HG02885 (cell line): Measurements from ENCODE around the gene PBXIP1.
A peak's percentile ranks its signal among the peaks of the same experiment; 100 is the strongest.

Experiments used
- ATAC-seq: cut with Tn5 transposase; IDR thresholded peaks from one replicate; pipeline ENCODE4 v1.9.1; 2021; ENCODE audit warnings: mild to moderate bottlenecking; ENCODE audit not compliant: unreplicated experiment, poor library complexity

The PBXIP1 gene

DNA sequence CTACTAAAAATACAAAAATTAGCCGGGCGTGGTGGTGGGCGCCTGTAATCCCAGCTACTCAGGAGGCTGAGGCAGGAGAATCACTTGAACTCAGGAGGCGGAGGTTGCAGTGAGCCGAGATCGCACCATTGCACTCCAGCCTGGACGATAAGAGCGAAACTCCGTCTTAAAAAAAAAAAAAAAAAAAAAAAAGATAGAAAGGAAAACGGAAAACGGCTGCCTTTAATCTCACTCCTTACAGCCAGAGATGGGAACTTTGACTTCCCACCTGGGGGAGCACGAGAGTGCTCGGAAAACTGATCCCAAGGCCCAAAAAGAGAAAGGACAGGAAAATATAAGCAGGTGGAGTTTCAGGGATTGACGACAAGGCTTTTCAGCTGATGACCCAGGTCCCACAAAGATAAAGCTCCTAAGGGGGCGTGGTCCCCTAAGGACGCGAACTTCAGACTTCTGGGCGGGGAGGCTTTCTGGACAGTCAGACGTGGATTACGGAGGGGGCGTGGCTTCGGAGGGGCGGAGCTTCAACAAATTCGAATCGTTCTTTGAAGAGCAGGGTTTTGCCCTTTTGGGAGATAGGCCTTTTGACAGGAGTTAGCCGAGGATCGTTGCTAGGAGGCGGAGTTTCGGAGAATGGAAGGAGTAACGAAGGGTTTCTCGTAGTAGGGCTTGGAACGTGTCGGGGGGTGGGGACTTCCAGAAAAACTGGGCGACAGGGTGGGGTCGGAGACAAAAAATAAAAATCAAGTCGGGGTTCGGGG is 17.6 kb upstream of the PBXIP1 start:
- ATAC-seq = peak; percentile 15

DNA sequence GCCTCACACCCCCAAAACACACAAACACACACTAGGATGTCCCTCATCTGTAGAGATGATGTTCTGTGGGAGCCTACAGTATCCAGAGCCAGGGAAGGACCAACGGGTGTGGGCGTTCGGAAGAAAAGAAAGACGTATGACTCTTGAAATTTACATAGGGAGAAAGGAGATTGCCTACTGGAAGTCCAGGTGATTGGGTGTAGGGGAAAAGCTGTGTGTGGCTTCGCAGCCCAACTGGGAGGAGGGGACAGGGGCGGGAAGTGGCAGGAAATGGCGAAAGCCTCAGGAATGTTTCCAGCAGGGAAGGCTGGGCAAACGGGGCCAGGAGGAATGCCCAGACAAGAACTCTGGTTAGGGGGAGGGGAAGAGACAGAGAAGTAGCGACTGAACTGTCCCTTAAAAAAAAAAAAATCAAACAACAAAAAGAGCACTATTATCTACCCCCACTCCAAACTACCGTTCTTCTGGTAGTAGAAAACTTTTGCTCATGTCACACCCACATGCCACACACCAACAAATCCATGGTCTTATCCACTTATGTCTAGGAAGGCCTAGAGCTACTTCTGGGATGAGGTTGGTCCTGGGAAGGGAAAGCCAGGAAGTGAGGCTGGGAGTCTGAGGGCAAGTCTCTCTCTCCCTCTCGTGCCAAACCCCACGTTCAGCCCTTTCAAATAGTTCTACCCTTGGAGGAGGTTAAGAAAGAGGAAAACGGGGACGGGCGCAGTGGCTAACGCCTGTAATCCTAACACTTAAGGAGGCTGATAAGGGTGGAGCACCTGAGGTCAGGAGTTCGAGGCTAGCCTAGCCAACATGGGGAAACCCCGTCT is 16.8 kb upstream of the PBXIP1 start:
- no peak for ATAC-seq

DNA sequence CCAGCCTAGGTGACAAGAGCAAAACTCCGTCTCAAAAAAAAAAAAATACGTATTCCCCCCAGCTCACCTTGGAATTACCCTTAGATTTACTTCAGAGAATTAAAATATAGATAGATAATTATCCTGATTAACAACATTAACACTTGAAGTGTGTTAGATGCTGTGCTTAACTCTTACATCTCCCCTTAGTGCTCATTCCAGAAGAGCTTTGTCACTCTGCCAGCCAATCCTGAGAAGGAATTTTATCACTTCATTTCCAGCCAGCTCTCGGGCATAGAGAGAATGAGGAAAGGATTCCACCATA is 16.3 kb upstream of the PBXIP1 start:
- ATAC-seq = no peak

DNA sequence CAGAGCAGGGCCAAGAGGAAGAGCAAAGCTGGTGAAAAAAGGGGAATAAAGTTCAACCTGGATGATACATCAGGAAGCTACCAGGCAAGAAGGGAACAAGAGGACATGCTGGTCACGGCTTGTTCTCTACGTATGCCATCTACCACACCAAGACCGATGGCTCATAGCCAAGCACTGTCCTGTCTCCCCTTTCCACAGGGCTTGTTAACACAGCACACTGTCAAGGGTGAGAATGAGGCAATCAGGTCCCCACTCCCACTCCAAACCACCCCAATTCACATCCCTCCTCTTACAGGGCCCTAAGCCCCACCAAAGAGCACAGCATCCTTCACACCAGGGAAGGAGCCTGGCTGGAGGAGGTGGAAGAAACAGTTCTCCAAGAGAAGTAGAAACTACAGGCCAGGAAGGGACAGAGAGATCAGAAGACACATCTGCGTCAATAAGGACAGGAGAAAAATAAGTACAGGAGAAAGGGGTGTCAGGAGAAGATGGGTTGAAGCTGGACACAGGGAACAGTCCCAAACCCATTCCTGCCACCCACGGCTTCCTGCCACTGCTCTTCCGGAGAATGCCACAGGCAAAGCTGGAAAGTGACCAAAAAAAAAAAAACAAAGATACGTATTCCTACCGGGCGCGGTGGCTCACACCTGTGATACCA is 15.6 kb upstream of the PBXIP1 start:
- no peak for ATAC-seq

DNA sequence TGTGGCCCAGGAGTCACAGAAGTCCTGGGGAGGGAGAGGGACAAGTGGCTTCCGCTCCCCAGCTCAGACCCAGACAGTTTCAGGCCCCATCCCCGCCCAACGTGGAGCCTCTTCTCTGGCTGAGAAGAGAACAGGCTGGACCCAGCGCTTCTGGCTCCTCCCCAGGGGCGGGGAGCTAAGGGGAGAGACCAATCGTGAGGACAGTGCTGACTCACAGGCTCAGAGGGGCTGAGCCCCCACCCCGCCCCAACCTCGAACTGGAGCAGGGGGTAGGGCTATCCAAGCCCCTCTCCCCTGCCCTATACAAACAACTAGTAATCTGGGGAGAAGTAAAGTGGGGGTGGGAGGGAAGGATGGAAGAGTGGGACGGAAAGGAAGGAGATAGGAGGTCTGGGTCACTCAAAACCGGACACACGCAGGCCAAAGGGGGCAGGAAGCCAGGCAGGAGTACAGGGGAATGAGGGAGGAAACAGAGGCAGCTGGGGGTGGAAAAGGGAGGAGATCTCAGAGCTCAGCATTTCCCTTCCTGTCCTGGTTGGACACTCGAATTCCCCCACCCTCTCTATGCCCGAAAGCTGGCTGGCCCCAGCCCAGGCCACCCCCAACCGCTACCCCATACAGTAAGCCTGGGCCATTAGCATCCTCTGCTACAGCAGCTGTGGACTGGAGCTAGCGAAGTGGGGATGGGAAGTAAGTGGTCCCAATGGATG is 14.9 kb upstream of the PBXIP1 start, which contains the start of gene SHC1:
SHC1 (minus strand) TSS at position 117 of the 710 bp plus-strand sequence. CDS start 221 bp downstream, outside the sequence.
- ATAC-seq = no peak

DNA sequence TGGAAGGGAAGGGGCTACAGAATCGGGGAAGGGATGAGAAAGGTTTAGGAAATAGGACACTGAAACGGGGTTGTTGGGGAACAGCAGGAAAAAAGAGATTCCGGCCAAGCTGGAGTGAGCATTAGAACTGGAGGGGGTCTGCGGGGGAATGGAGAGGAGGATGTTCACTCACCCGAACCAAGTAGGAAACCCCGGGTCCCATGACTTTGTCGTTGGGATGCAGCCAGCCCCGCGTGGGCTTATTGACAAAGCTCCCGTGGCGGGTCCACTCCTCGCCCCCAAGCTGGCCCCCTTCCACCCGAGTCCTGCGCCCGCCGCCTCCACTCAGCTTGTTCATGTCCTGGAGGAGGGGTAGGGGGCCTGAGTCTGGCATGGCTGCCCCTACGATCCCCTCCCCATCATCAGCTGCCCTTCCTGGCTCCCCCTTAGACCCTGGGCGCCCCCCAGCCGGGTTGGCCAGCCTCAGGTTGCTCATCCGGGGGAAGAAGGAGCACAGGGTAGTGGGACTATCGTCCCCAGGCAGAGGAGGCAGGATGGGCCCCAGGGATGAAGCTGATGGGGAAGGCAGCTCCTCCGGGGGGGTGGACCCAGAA is 14.1 kb upstream of the PBXIP1 start:
- ATAC-seq = no peak

DNA sequence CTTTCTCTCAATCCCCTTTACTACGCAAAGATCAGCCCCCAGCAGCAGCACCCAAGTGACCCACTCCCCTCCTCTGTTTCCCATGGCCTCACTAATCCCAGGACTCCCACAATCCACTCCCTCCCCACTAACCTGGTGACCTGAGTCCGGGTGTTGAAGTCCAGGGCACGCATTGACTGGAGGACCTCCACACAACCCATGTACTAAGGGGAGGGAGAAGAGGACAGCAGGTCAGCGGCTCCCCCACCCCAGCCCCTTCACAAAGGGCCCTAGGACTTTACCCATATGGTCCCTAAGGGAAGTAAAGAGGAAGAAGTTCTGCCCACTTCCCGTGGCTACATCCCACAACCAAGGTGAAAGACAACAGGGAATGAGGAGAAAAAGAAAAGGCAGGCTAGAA is 13.3 kb upstream of the PBXIP1 start:
- no peak for ATAC-seq

DNA sequence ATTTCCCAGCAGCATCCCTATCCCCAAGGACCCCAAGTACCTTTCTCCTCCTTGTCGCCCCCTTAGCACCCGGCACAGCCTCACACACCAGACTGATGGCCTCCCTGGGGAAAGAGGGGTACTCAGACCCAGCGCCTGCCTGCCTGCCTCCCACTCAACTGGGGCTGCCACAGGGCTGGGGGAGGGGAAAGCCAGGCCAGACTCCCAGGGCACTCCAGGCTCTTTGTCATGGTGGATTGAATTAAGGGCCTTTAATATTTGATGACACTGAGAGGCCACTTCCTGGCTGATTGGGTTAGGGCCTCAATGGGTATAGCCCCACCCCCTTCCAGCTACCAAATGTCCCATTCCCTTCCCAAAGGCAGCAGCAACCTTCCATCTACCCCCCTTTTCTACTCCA is 12.8 kb upstream of the PBXIP1 start:
- ATAC-seq = no peak

DNA sequence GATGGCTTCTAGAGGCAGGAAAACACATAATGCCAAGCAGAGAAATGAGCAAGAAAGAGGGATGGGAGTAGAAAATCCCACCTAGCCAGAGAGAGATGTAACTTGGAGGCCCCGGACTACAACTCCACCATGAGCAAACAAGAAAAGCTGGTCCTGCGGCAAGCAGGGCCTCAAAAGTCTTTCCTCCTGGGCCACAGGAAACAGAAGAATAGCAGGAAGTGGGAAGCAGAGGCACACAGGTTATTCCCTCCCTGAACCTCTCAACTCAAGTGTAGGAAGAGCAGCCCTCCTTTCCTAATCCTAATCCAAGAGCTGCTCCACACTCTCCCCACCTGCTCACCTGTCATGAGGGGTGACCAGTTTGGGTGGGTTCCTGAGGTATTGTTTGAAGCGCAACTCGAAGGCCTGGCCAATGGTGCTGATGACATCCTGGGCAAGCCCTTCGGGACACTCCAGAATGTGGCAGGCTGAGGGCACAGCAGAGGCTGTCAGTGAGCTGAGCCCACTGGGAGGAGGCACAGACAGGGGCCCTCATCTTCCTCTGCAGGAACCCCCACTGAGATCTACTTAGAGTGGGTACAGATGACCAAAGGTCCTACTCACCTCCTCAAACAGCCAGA is 11.5 kb upstream of the PBXIP1 start:
- ATAC-seq = no peak

DNA sequence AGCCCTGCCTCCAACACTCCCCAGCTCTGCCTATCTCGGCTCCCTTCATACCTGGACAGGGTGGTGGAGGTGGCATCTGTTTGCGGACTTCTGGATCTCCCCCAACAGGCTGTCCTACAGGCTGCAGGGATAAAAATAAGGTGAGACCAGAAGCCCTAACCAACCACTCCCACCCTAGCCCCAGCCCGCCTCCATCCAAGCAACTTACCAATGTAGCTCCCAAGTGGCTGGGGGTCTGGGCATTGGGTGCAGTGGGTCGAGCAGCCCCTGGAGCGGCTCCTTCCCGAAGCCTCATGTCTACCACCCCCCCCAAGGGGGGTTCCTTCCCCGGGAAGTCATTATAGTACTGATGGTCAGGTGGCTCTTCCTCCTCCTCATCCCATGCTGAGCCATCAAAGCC is 10.2 kb upstream of the PBXIP1 start:
- no peak for ATAC-seq

DNA sequence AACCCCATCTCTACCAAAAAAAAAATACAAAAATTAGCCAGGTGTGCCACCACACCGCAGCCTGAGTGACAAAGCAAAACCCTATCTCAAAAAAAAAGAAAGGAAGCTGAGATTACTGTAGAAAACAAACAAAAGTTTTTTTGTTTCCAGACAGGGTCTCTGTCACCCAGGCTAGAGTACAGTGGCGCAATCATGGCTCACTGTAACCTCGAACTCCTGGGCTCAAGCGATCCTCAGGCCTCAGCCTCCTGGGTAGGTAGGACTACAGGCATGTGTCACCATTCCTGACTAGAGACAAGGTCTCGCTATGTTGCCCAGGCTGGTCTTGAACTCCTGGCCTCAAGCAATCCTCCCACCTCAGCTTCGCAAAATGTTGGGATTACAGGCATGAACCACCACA is 8.5 kb upstream of the PBXIP1 start:
- no peak for ATAC-seq

DNA sequence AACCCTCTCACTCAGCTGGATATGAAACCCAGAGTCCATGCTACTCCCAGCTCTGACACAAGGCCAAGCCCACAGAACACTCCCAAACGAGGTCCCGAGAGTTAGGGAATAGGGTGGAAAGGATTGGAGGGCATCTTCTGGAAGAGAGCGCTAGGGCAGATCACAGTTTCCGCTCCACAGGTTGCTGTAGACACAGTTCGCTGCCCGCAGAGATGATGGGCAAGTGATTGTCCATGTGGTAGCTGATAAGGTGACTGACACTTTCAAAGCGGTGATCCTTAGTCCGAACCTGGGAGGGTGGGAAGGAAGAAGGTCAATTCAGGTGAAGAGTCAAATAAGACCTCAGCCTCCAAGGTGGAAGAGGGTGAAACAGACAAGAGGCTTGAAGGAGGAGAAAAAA is 7.7 kb upstream of the PBXIP1 start:
- no peak for ATAC-seq

DNA sequence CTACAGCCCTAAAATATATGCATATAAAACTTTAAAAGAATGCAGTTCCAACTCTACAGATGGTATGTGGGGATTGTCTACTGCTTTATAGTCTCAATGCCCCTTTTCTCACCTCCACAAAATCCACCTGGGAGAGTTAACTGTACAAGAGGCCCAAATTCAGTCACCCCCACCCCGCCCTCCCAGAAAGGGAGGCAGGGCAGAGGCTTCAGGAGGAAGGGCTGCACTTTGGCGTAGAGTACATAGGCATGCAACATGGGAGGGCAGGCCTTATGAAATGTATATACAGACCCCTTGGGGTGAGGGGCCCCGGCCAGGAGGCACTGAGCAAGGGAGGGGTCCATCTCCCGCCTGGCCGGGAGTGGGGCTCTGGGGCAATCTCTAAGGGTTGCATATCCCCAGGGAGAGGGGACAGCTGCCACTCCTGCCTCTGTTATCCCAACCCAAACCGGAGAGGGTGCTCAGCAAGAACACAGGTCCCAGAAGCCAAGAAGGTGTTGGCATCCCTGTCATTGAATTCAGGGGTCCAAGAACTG is 7.0 kb upstream of the PBXIP1 start:
- no peak for ATAC-seq

DNA sequence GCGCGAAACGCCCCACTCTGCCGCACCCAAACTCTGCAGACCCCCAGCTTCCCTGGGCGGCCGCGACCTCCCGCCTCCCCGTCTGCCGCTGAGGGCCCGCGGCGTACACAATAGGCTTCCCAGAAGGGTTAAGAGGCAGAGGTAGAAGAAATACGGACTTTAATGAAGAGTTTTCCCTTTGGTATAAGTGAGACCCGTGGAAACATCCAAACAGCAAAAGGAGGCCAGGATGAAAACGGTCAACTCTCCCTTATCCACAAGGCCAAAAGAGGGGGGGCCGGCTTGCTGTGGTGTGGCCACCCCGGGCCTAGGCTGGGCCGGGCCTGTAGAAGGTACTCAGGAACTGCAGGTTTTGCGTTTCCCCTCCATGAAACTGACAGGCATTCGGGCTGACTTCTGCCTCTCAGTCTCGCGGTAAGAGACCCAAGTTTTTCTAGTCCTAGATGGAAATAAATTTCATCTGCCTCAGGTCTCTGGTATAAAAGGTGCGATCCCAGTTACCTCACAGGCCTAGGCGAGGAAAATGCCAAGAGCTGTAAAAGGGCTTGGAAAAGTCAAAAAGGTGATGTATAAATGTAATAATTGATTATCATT is 6.4 kb upstream of the PBXIP1 start:
- ATAC-seq = peak; percentile 18

DNA sequence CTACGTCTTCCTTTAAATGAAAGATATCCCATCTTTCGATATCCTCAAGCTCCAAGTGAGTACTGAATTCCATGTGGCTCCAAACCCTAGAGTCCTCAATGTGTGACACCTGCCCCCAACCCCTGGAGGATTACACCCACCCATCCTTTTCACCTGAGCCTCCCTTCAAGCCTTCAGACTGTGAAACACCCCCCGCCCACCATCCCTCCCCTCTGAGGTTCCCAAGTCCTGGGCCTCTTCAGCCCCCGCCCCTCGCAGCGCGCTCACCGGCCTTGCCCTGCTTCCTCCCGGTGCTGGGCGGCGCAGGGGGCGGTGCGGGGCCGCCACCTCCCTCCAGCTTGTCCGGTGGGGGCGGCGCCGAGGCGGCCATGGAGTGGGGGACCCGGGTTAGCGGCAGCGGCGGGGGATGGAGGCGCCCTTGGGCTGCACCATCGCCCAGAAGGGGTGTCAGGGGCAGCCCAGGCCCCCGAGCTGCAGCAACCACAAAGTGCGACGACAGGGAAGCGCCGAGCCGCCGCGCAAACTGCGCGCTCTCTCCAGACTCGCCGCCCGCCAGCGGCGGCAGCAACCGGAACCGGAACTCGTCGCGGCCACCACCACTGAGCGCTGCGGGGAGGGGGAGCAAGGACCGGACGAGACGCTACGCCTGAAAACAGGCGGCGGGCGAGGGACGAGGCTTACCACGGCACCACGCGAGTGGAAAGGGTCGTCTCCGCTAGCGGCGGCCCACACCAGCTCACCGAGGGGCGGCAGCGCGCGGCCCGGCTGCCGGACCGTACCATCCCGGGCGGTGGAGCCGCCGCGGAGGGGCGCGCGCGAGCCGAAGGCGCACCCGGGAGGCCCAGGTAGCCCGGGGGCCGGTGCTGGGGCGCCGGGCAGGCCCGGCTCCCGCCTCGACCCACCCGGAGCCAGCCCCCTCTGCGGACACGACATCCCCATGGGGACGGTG is 5.6 kb upstream of the PBXIP1 start, which contains the start of gene PYGO2:
PYGO2 (minus strand) TSS at position 576 of the 949 bp plus-strand sequence; CDS start at position 370, 206 bp downstream.
- peak; percentile 70 for ATAC-seq

DNA sequence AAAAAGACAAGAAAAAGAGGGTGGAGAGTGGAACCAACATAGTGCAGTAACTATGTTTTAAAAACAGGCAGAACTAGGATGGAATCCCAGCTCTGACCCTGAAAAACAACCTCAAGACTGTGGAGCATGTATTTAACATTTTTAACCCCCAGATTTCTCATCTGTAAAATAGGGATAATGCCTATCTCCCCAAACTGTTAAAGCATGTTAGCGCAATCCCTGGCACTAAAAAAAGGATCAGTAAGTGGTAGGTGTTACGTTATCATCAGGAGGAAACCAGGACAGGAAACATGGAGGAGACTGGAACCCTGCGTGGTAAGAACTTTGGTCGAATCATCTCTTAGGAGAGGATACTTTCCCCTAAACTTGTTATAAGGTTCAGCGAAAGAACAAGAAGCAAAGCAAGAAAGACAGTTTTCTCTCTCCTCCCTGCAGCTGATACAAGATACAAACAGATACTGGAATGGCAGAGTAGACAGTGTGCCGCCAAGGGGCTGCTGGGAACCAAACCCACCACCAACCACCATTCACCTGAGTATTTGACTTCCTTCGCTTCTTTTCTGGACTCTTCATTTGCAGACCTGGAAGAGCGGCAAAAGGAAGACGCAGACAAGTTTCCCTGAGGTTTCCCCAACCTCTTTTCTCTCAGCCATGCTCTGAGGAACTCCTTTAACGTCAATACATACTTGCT is 4.7 kb upstream of the PBXIP1 start:
- ATAC-seq = no peak

DNA sequence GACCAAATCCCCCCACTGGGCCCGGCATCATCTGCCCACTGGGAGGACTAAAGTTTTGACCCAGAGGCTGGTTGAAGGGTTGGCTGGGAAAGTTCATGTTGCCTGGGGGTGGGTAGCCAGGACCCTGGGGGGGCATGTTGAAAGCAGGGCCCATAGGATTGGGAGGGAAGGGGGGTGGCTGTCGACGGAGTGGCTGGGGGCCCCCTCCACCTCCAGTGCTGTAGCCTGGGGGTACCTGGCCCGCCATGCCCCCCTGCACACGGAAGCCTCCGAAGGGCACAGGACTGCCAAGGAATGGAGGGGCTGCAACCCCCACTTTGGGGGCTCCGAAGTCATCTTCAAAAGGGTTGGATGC is 3.5 kb upstream of the PBXIP1 start:
- ATAC-seq = no peak
